Central memory CD8-positive, alpha-beta T cell (primary cell): Measurements from ENCODE around the gene ARFIP1.
"Not testable (repeated sequence)": the region's sequence is repeated elsewhere in the genome, so short reads cannot be mapped to it uniquely, and the experiment has no call there.

Source experiments
- ATAC-seq: fragments of 150-1000 bp; cut with Tn5 transposase; replicated peaks from 2 replicates; pipeline ENCODE4 v1.10.0; 2022; ENCODE audit warnings: mild to moderate bottlenecking, moderate FRiP score, moderate number of reproducible peaks; ENCODE audit not compliant: poor library complexity, severe bottlenecking; ENCODE audit errors: extremely low read depth
- DNase-seq, 2 donors: peaks; one replicate each; pipeline ENCODE4 v3.0.0; 2021; ENCODE audit warnings: low spot score in 2 of 2
- H3K27ac Mint-ChIP-seq: one replicate; pipeline ENCODE4 v1.8.0; 2022; ENCODE audit warnings: low read depth, mild to moderate bottlenecking, moderate library complexity, mixed read lengths
- H3K27me3 Mint-ChIP-seq: one replicate; pipeline ENCODE4 v1.8.0; 2022; ENCODE audit warnings: mixed read lengths
- H3K36me3 Mint-ChIP-seq: one replicate; pipeline ENCODE4 v1.8.0; 2022; ENCODE audit warnings: mild to moderate bottlenecking, moderate library complexity, mixed read lengths; ENCODE audit not compliant: insufficient read depth
- H3K4me1 Mint-ChIP-seq: one replicate; pipeline ENCODE4 v1.8.0; 2022; ENCODE audit warnings: mixed read lengths
- H3K4me3 Mint-ChIP-seq: one replicate; pipeline ENCODE4 v1.8.0; 2022; ENCODE audit warnings: mild to moderate bottlenecking, moderate library complexity, mixed read lengths
- H3K9me3 Mint-ChIP-seq: one replicate; pipeline ENCODE4 v1.8.0; 2022; ENCODE audit warnings: mixed read lengths

The ARFIP1 gene

DNA sequence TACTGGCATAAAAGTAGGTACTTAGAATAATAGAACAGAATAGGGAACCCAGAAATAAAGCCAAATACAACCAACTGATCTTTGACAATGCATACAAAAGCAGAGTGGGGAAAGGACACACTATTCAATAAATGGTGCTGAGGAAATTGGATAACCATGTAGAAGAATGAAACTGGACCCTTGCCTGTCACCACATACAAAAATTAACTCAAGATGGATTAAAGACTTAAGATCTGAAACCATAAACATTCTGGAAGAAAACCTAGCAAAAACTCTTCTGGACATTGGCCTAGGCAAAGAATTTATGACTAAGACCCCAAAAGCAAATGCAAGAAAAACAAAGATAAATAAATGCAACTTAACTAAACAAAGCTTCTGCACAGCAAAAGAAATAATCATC is 45.6 kb downstream of the ARFIP1 start:
- H3K4me1 Mint-ChIP-seq, result no peaks in the 10 kb centered on the region
- DNase-seq (no peak), ATAC-seq (no peak)
- no peaks in the 10 kb centered on the region for H3K27me3 Mint-ChIP-seq
- no peak overlapping the region for H3K27ac Mint-ChIP-seq
- no peaks in the 10 kb centered on the region for H3K9me3 Mint-ChIP-seq
- no peak overlapping the region for H3K4me3 Mint-ChIP-seq
- no peaks in the 10 kb centered on the region for H3K36me3 Mint-ChIP-seq

DNA sequence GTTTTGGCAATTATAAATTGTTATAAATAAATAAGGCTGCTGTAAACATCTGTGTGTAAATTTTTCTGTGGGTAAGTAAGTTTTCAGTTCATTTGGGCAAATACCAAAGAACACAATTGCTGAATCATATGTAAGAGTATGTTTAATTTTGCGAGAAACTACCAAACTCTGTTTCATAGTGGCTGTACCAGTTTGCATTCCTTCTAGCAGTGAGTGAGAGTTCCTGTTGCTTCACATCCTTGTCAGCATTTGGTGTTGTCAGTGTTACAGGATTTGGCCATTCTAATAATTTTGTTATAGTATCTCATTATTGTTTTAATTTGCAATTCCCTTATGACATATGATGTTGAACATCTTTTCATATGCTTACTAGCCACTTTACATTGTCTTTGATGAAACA is 48.4 kb downstream of the ARFIP1 start:
- ATAC-seq, result no peak
- H3K4me1 Mint-ChIP-seq, result no peaks in the 10 kb centered on the region
- peaks cover 4% of the 10 kb centered on the region for H3K36me3 Mint-ChIP-seq
- H3K27me3 Mint-ChIP-seq, result no peaks in the 10 kb centered on the region
- no peak overlapping the region for H3K27ac Mint-ChIP-seq
- H3K4me3 Mint-ChIP-seq, result no peak overlapping the region
- DNase-seq, result no peak
- no peaks in the 10 kb centered on the region for H3K9me3 Mint-ChIP-seq

DNA sequence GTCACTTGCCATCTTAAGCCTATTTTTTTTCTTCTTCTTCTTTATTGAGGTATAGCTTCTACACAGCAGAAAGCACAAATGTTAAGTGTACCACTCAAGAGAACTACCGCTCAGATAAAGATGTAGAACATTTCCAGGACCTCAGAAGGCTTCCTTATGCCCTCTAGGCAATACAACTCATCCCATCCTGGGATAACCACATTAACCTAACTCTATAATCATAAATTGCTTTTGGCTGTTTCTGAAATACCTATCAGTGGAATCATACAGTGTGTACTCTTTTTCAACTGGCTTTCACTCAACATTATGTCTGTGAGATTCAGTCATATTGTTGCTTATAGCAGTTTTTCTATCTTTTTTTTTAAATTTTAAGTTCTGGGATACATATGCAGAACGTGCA is 51.7 kb downstream of the ARFIP1 start:
- Mint-ChIP-seq H3K36me3 (peaks cover 4% of the 10 kb centered on the region), H3K27me3 (no peaks in the 10 kb centered on the region)

DNA sequence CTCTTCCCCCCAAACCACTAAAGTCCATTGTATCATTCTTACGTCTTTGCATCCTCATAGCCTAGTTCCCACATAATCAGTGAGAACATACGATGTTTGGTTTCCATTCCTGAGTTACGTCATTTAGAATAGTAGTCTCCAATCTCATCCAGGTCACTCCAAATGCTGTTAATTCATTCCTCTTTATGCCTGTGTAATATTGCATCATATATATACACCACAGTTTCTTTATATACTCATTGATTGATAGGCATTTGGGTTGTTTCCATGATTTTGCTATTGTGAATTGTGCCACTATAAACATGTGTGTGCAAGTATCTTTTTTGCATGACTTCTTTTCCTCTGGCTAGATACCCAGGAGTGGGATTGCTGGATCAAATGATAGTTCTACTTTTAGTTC is 57.2 kb downstream of the ARFIP1 start:
- H3K27ac Mint-ChIP-seq, result peak overlapping the region; percentile 19
- no peaks in the 10 kb centered on the region for H3K9me3 Mint-ChIP-seq
- DNase-seq (no peak), ATAC-seq (no peak)
- H3K27me3 Mint-ChIP-seq, result no peaks in the 10 kb centered on the region
- H3K4me1 Mint-ChIP-seq, result peaks cover 36% of the 10 kb centered on the region
- H3K36me3 Mint-ChIP-seq, result peaks cover 10% of the 10 kb centered on the region
- H3K4me3 Mint-ChIP-seq, result no peak overlapping the region

More for the DNA sequence above, 51.7 kb downstream of the ARFIP1 start:
- Mint-ChIP-seq H3K9me3 (no peaks in the 10 kb centered on the region), H3K27ac (no peak overlapping the region), H3K4me3 (no peak overlapping the region), H3K4me1 (no peaks in the 10 kb centered on the region)
- DNase-seq (no peak), ATAC-seq (no peak)

DNA sequence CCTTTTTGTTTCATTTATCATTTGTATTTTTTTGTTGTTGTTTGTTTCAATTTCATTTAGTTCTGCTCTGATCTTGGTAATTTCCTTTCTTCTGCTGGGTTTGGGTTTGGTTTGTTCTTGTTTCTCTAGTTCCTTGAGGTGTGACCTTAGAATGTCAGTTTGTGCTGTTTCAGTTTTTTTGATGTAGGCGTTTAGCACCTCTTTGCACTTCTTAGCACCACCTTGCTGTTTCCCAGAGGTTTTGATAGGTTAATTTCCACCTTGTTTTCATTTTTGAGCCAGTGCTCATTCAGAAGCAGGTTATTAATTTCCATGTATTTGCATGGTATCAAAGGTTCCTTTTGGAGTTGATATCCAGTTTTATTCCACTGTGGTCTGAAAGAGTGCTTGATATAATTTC is 60.0 kb downstream of the ARFIP1 start:
- peaks cover 36% of the 10 kb centered on the region for H3K4me1 Mint-ChIP-seq
- DNase-seq, result not testable (repeated sequence)

DNA sequence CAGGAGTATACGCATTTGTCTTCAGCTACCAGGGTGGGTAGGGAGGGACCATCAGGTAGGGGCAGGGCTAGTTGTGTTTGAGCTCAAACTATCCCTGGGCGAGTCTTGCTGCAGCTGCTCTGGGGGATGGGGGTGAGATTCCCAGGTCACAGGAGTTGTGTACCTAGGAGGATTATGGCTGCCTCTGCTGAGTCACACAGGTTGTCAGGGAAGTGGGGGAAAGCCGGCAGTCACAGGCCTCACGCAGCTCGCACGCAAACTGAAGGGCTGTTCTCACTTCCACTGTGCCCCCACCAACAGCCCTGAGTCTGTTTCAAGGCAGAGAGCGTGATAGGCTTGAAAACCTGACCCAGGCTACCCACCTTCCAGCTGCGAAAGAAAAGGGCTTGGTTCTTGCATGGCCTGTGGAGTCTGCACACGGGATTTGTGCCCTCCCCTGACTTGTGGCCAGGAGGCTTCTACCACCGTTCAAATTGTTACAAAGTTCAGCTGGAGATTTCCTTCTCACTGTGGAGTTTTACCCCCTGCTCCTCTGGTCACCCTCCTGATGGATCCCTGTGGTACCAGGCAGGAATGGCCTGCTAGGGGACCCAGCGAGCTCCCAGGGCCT is 63.8 kb downstream of the ARFIP1 start:
- ATAC-seq (no peak), DNase-seq (no peak)
- Mint-ChIP-seq H3K9me3 (no peaks in the 10 kb centered on the region), H3K27me3 (no peaks in the 10 kb centered on the region), H3K36me3 (peaks cover 2% of the 10 kb centered on the region), H3K4me3 (no peak overlapping the region), H3K4me1 (peaks cover 21% of the 10 kb centered on the region), H3K27ac (no peak overlapping the region)

More for the DNA sequence above, 60.0 kb downstream of the ARFIP1 start:
- ATAC-seq, H3K27me3 Mint-ChIP-seq, H3K9me3 Mint-ChIP-seq, H3K36me3 Mint-ChIP-seq: not testable (repeated sequence)
- Mint-ChIP-seq H3K4me3 (peak overlapping the region; percentile 46), H3K27ac (peak overlapping the region; percentile 77)

DNA sequence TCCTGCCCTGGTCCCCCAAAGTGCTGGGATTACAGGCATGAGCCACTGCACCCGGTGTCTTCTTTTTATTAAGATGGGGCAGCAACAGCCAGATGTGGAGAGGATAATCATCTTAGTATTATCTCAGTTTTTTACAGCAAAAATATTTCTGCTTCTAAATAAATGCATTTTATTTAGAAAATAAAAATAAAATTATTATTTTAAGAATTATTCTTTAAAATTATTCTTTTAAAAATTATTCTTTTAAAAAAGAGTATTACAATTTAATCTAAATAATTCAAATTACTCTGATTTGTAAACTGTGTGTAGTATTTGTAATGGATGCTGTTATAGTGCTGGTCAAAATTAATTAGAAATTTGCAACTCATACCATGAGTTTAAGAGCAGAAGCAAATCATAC is 67.6 kb downstream of the ARFIP1 start:
- ATAC-seq (no peak), DNase-seq (no peak)
- H3K9me3 Mint-ChIP-seq, result no peaks in the 10 kb centered on the region
- no peak overlapping the region for H3K4me3 Mint-ChIP-seq
- H3K27me3 Mint-ChIP-seq, result no peaks in the 10 kb centered on the region
- H3K27ac Mint-ChIP-seq, result no peak overlapping the region
- H3K36me3 Mint-ChIP-seq, result peaks cover 4% of the 10 kb centered on the region
- peaks cover 14% of the 10 kb centered on the region for H3K4me1 Mint-ChIP-seq

DNA sequence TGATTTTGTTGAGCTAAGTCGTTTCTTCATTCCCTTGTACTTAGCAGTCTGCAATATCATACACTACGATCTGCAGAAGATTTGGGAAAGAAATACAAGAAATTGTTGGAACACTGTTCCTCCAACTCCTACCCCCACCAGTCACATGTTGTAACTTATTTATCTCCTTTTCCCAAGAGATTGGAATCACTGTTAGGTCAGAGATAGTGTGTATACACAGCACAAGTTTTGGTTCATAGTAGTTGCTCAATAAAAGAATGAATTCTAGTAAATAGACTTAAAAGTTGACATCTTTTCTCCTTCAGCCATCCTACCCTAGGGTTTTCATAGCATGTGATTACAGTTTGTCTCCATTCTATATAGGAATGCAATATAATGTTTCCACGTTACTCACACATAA is 68.8 kb downstream of the ARFIP1 start:
- no peak overlapping the region for H3K27ac Mint-ChIP-seq
- no peak overlapping the region for H3K4me3 Mint-ChIP-seq
- peaks cover 14% of the 10 kb centered on the region for H3K4me1 Mint-ChIP-seq
- ATAC-seq, result no peak
- peaks cover 7% of the 10 kb centered on the region for H3K9me3 Mint-ChIP-seq
- no peak for DNase-seq
- no peaks in the 10 kb centered on the region for H3K27me3 Mint-ChIP-seq
- H3K36me3 Mint-ChIP-seq, result peaks cover 2% of the 10 kb centered on the region

DNA sequence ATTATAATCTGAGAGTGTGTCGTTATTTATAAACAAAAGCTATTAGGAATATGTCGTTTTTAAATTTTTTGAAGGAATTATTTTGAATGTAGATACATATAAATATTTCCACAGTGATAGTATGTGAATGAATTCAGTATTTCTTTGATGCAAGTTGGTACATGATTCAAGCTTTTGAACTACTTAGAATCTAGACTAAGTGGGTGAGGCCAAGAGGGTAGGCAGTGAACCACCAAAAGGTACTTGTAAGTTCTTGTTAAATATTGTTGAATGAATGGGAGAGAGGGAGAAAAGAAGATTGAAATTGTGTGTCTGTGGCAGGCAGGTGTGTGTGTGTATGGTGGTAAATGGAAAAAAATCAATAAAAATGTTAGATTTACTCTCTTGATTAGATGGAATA is 69.6 kb downstream of the ARFIP1 start:
- H3K4me3 Mint-ChIP-seq, result no peak overlapping the region

DNA sequence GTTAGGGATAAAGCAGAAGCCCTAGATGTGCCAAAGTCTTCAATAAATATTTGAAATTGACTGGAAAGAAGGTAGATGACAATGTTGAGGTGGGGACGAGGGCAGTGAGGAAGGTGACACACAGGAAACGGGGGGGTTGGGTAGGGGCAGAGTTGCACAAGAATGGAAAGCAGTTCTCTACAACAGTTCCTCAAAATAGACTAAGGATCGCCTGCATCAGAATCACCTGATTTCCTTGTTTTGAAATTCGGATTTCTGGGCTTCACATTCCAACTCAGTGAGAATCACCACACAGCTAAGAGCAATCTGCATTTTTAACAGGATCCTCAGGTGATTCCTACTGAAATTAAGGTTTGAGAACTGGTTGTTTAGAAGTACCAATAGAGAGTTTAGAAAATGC is 70.6 kb downstream of the ARFIP1 start:
- ATAC-seq (no peak), DNase-seq (no peak)
- Mint-ChIP-seq H3K27me3 (no peaks in the 10 kb centered on the region), H3K27ac (peak overlapping the region; percentile 39), H3K4me3 (no peak overlapping the region), H3K9me3 (peaks cover 7% of the 10 kb centered on the region), H3K4me1 (peaks cover 14% of the 10 kb centered on the region), H3K36me3 (peaks cover 2% of the 10 kb centered on the region)

More for the DNA sequence above, 69.6 kb downstream of the ARFIP1 start:
- no peaks in the 10 kb centered on the region for H3K27me3 Mint-ChIP-seq
- no peak overlapping the region for H3K27ac Mint-ChIP-seq
- peaks cover 14% of the 10 kb centered on the region for H3K4me1 Mint-ChIP-seq
- H3K9me3 Mint-ChIP-seq, result peaks cover 7% of the 10 kb centered on the region
- H3K36me3 Mint-ChIP-seq, result peaks cover 2% of the 10 kb centered on the region
- ATAC-seq (no peak), DNase-seq (no peak)

DNA sequence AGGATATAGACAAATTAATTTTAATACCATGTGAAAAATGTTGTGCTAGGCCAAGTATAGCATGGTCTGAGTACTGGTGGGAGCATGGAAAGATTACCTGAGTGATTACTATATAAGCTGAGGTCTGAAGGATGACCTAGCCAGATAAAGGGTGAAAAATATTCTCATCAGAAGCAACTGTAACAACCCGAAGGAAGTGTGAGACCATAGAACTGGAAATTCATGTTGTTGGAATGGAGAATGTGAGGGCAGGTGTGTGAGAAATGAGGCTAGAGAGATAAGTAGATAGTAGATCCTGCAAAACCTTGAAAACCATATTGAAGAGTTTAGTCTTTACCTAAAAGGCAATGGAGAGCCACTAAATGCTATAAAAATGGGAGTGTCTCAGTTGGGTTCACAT is 71.5 kb downstream of the ARFIP1 start:
- Mint-ChIP-seq H3K27me3 (no peaks in the 10 kb centered on the region), H3K36me3 (peaks cover 2% of the 10 kb centered on the region), H3K9me3 (peaks cover 7% of the 10 kb centered on the region), H3K4me1 (peaks cover 14% of the 10 kb centered on the region), H3K27ac (no peak overlapping the region), H3K4me3 (no peak overlapping the region)
- DNase-seq, result no peak
- ATAC-seq, result no peak

DNA sequence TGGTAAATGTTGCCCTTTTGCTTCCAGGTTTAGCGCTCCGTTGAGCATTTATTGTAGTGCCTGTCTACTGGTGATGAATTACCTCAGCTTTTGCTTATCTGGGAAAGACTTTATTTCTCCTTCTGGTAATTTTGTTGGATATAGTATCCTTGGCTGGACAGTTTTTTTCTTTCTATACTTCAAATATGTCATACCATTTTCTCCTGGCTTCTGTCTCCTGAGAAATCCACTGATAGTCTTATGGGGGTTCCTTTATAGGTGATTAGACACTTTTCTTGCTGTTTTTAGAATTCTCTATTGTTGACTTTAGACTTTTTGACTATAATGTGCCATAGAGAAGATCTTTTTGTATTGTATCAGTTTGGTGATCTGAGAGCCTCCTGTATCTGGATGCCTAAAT is 73.5 kb downstream of the ARFIP1 start:
- DNase-seq, result no peak
- no peak overlapping the region for H3K27ac Mint-ChIP-seq
- no peak overlapping the region for H3K4me3 Mint-ChIP-seq

DNA sequence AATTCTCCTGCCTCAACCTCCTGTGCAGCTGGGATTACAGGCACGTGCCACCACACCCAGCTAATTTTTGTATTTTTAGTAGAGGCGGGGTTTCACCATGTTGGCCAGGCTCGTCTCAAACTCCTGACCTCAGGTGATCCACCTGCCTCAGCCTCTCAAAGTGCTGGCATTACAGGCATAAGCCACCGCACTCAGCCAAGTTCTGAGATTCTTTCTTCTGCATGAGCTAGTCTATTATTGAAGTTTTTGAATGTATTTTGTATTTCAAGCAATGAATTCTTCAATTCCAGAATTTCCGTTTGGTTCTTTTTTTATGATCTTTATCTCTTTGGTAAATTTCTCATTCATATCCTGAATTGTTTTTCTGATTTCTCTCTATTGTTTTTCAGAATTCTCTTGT is 74.3 kb downstream of the ARFIP1 start:
- peaks cover 14% of the 10 kb centered on the region for H3K4me1 Mint-ChIP-seq
- H3K27me3 Mint-ChIP-seq, H3K9me3 Mint-ChIP-seq, DNase-seq, ATAC-seq, H3K36me3 Mint-ChIP-seq, H3K27ac Mint-ChIP-seq, H3K4me3 Mint-ChIP-seq: not testable (repeated sequence)

More for the DNA sequence above, 73.5 kb downstream of the ARFIP1 start:
- no peaks in the 10 kb centered on the region for H3K27me3 Mint-ChIP-seq
- H3K4me1 Mint-ChIP-seq, result peaks cover 14% of the 10 kb centered on the region
- peaks cover 2% of the 10 kb centered on the region for H3K36me3 Mint-ChIP-seq
- ATAC-seq, result no peak
- peaks cover 7% of the 10 kb centered on the region for H3K9me3 Mint-ChIP-seq
